GM19397 (cell line): ENCODE data around the gene GAK.

Source experiments
- ATAC-seq: cut with Tn5 transposase; IDR thresholded peaks from one replicate; pipeline ENCODE4 v1.9.1; 2021; ENCODE audit warnings: mild to moderate bottlenecking, moderate library complexity; ENCODE audit not compliant: unreplicated experiment

The GAK gene

DNA sequence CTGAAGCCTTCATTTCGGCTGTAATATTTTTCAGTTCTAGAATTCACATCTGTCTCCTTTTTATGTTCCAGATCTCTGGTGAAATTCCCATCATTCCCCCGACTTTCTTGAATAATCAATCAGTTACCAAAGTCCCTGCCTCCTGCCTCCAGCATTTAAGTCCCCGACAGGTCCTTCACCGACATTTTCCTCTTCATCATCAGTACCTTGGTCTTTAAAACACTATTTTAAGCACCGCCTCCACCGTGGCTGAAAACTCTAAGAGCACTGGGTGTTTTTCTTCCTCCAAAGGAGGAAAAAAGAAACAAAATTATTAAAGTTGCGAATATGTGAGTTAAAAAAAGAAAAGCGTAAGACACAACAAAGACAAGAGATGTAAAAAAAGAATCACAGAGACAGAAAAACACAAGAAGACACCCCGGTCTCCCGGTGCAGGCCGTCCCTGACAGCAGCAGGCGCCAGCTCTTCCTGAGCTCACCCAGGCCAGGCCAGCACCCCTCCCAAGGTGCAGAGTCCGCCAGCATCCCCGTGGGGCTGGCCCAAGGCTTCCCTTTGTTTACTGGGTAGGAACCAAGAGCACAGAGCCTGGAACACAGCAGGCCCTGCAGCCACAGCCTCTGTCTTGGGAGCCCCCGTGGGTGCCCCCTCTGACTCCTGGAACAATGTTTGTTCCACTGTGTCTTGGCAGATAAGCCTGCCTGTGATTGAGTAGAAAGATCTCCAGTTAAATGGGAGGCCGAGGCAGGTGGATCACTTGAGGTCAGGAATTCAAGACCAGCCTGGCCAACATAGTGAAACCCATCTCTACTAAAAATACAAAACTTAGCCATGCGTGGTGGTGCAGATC, 56.9 kb downstream of the GAK start:
- no peak for ATAC-seq

DNA sequence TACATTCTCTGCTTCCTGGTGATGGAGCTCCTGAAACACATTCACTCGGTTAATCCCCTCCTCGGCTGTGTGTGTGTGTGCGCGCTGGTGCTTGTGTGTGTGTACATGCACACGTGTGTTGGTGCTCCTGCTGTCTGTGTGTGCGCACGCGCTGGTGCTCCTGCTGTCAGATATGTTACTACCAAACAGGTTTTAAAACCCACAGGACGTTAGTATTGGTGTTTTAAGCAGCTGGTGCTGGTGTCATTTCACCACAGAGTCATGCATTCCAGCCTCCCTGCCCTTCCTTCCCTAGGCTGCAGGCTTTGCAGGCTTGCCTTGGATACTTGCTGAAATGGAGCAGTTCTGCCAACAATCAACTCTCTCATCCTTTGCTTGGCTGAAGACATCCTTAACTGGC, 58.1 kb downstream of the GAK start:
- no peak for ATAC-seq

DNA sequence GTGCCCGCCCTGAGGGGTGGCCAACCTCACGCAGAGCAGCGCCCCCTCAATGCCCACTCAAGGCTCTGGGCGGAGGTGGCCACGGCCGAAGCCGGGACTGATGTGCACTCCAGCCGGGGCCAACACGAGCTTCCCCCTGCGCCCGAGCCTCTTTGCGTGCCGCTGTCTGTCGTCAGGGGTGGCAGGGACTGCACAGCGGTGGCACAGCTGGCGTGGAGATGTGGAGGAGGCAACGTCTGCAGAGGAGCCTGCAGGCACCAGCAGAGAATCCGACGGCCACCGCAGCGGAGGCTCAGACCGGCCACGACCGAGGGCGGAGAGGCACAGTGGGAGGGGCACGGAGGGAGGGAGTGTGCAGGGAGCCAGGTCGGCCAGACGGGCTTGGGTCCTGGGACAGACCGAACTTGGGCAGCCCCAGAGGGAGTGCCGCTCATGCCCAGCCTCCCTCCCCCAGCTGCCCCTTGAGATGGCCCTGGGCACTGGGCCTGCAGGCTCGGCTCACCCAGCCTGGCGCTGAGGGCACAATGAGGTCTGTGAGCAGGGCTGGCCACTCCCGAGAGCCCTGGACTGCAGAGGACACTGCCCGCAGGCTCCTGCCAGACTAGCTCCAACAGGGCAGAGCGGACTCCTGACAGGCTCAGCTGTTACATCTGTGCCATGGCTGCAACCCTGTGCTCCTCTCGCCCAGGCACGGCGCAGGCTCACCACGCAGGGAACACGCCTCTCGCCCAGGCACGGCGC, 59.7 kb downstream of the GAK start:
- ATAC-seq, result no peak

DNA sequence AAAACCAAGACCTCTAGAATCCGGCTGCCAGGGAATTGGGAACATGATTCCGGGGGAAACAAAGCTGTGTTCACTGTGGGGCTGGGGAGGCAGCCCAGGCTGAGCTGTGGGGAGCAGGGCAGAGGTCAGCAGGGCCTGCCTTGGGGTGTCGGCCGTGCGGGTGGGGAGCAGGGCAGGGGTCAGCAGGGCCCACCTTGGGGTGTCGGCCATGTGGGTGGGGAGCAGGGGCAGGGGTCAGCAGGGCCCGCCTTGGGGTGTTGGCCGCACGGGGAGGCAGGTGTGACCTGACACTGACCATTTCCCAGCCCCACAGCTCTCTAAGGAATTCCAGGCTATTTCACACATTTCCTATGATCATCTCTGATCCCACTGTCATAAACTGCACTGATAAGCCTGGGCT, 60.6 kb downstream of the GAK start:
- no peak for ATAC-seq

DNA sequence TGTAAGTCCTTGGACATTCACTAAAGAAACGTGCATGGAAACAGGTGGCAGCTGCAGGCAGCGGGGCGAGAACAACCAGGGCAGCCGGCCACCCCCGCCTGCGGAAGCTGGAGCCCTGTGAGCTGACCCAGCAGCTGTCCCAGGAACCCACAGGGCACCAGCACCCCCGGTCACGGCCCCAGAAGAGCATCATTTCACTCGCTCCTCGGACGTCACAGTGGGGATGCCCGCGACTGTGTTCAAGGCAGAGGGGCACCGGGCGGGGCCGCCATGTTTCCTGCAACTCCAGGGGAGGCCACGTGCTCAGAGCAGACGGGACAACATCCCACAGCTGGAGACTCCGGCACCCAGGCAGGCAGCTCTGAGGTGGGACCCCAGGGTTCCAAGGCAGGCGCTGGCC, 61.2 kb downstream of the GAK start:
- ATAC-seq, result no peak

DNA sequence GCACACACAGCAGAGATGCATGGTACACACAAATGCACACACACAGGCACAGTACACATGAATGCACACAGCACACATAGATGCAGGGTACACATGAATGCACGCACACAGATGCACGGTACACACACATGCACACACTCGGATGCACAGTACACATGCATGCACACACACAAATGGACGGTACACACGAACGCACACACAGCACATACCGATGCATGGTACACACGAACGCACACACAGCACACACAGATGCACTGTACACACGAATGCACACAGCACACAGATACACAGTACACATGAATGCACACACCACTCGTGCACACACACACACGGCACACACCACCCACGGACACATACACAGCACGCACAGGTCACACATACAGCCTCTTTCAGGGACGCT, 62.3 kb downstream of the GAK start:
- no peak for ATAC-seq

DNA sequence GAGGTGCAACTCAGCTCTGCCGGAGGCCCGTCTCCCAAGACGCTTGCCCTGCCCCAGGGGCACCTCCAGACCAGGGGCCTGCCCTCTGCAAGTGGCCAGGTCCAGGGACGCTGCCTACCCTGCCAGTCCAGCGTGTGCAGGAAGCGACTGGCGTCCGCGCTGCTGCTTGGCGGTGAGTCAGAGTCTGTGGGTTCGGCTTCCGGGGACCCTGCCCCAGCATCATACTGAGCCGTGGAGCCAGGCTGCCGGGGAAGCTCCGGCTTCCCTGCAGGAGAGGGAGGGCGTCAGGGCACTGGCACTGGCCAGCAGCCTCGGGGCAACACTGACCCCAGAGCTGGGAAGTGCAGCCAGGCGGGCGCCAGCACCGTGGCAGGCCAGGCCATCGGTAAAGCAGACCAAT, 63.7 kb downstream of the GAK start:
- ATAC-seq, result no peak

DNA sequence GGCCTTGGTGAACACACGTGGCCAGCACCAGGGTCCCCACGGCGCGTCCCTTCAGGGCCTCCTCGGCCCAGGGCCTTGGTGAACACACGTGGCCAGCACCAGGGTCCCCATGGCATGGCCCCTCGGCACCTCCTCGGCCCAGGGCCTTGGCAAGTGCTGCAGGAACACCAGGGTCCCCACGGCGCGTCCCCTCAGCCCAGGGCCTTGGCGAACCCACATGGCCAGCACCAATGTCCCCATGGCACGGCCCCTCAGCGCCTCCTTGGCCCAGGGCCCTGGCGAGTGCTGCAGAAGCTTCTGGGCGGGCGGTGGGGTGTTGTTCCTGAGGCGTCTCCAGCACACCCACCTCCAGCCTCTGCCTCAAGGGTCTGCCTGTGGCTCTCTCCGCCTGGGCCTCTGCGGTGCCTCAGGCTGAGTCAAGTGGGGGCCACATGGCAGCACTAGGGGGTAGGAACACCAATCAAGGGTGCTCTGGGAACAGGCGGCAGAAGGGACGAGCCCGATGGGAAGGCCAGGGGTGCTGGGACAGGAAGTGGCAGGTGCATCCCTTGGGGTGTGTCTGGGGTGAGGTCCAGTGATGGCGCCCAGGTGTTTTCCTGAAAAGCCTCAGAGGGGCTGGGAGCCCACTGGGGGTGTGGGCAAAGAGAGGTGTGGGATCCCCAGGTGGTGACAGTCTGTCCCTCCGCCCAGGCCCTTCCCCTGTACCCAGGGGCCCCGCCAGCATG, 64.4 kb downstream of the GAK start:
- ATAC-seq, result no peak

DNA sequence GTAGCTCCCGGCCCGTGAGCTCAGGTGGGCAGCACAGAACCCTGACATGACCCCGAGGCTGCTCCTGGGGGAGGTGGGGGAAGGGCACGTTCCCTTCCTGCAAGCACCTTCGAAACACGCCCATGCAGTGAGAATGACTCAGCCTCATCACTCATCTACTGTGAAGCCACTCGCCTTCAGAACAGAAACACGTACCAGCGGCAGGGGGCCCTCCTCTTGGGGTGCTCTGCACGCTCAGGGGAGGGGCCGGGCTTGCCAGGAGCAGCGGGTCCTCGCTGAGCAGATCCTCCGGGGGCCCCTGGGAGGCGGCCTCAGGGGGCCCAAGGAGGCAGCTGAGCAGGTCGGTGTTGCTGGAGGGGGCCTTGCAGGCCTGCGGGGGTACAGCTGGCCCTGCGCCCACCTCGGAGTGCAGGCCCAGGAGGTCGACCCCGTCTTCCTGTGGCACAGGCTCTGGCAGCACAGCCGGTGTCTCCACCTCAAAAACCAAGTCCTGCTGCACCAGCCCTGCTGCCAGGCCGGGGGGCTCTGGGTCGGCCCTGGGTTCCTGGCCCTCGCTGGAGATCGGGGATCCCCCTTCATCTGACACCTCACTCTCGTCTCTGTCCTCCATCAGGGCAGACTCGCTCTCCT, 65.2 kb downstream of the GAK start:
- no peak for ATAC-seq

DNA sequence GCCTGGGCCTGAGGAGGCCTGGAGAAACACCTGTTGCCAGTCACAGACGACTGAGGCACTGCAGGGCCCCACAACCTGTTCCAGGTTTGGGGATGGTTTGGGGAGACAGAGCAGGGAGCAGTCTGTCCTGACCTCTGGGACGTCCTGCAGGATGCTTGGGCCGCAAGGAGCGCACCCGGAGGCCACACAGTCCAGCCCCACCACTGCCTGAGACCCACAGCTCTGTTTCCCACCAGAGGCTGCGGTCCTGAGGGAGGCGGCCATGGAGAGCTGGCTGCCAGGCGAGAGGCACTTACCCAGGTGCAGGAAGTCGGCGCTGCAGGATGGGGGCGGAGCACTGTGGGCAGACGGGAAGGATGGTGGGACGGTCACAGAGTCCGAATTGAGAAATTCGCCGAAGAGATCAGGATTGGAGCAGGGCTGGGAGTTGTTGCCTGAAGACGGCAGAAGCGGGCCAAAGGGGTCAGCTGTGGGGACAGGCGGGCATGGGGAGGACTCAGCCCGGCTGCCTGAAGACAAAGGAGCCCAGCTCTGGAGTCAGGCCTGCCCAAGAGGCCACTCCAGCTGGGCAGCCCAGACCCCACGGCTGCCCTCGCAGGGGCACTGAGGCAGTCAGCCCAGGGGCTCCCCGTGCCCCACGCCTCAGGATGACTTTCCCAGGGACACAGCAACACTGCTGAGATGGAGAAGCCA, 65.9 kb downstream of the GAK start:
- no peak for ATAC-seq

DNA sequence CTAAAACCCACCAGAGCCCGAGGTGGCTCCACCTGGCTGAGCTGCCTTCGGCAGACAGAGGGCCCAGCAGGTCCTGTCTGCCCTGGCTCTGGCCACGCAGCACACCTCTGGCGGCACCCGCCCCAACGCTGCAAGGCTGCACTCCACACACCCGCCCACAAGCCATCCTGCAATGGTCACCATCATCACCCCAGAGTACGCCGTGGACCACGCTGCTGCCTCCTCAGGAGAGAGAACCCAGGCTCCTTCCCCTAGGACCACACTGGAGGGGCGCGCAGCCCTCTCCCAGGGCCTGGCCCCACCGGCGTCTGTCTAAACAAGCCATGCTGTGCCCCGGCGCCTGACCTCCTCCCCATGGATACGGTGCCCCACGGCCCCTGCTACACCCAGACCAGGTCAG, 66.5 kb downstream of the GAK start:
- no peak for ATAC-seq

DNA sequence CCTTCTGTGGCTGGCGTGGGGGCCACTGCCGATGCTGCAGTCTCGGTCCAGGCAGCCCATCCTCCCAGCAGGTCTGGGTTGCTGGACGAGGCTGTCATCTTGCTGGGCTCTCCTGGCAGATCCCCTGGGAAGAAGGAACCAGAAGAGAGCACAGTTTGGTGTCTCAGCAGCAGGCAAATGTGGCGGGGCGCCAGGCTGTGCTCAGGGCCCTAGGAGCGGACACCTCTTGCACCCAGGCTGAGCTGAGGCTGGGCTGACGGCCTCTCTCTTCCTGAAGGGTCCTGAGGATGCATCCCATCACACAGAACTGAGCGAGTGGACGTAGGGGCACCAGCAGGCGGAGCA, 67.0 kb downstream of the GAK start:
- ATAC-seq, result no peak

DNA sequence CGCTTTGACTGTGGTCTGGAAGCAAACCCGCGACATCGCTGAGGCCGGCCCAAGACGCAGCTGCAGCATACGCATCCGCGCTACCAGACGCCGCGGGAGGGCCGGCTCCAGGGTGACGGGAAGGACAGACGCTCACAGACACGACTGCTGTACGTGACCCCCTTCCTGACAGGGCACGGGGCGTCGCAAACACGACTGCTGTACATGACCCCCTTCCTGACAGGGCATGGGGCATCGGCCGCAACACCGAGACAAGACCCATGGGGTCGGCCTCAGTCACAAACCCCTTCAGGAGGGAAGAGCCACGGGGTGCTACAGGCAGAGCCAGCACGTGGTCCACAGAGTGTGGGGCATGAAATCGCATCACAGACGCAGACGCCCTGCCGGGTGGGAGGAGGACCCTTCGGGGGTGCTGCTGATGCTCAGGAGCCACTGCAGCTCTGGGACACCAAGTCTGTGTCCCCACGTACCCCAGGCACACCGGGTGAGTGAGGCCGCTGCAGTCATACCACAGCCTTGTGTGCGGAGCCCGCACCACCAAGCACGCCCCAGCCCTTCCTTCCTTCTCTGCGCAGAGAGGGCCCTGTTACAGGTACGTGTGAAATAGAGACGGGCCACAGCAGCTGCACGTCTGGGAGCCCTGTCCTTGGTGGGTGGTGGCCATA, 67.5 kb downstream of the GAK start:
- no peak for ATAC-seq

DNA sequence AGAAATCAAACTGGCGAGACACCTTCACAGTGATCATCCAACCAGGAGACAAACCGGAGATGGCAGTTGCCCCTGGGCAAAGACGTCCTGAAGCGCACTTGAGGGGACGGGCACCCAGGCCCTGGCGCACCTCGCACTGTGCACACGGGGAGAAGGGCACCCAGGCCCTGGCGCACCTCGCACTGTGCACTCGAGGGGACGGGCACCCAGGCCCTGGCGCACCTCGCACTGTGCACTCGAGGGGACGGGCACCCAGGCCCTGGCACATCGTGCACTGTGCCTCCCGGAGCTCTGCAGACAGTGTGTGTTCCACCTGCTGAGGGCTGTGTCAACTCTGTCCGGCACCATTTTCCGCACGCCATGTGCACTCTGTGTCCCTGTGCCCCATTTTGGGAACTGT, 71.6 kb downstream of the GAK start:
- no peak for ATAC-seq

DNA sequence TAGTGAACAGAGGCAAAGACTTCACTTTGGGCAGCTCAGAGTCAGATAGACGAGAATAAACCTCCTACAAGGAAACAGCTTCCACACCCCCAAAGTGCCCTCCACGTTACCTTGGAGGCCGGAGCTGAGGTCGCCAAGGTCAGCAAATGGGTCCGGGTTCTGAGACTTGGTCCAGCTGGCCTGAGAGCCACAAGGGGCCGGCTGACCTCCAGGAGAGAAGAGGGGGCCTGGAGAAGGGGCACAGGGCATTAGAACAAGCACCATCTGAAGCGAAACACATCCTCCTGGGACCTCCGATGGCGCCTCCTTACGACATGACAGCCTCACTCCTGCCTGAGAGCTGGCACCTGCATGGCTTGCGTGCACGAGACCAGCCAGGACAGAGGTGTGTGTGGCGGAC, 72.6 kb downstream of the GAK start:
- ATAC-seq, result no peak

DNA sequence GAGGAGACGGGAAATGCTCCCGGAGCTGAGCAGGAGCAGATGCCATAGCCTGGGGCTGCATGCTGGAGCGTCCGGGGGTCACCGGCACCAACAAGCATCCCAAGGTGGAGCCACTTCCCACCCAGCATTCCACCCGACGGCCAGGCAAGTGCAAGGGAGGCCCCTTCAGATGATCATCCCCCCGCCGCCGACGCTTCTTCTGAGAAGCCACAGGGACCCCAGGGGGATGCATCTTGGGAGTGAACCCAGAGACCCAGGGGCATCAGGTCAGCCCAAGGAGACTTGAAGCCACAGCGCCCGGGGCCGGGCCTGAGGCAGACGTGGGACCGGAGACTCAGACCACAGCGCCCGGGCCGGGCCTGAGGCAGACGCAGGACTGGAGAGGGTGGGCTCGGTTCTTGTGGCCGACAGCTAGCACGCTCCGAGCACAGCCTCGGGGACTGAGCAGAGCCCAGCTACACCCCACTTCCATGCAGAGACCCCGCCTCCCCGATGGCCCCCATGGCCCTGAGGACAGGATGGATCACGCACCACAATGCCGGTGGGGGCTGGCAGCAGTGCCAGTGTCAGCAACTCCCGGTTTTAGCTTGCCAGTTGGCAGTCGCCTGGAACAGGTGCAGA, 73.2 kb downstream of the GAK start:
- ATAC-seq, result no peak

DNA sequence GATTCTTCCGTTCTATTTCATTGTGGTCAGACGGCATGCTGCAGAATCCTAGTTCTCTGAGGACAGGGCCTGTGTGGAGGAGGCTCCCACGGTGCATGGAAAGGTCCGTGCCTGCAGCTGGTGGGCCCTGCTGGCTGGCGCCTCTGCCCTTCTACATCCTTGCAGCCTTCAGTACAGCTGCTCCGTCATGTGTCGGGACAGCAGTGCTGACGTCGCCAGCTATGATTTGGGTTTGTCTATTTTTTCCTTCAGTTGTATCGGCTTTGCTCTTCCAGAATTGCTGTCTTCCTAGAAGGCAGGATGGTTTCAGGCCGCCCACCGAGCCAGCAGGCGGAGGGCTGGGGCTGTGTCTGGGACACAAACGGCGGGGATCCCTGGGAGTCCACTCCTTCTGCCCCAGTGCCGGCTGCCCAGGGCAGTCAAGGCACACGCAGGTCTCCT, 74.1 kb downstream of the GAK start:
- no peak for ATAC-seq

DNA sequence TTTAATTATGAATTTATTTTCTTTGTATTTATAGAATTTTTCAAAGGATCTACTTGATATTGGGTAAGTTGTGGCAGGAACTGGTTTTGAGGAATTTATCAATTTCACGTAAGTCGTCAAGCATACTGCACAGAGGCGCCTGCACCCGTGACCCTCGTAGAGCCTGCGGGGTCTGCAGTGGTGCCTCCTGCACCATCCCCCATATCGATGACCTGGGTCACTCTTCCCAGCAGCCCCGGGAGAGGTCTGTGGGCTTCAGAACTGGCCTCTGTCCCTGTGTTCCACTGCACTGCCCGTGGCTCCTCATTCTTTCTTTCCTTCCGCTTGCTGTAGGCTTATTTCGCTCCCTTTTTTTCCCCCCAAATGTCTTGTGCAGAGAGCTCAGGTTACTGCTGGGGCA, 74.7 kb downstream of the GAK start:
- ATAC-seq, result no peak

DNA sequence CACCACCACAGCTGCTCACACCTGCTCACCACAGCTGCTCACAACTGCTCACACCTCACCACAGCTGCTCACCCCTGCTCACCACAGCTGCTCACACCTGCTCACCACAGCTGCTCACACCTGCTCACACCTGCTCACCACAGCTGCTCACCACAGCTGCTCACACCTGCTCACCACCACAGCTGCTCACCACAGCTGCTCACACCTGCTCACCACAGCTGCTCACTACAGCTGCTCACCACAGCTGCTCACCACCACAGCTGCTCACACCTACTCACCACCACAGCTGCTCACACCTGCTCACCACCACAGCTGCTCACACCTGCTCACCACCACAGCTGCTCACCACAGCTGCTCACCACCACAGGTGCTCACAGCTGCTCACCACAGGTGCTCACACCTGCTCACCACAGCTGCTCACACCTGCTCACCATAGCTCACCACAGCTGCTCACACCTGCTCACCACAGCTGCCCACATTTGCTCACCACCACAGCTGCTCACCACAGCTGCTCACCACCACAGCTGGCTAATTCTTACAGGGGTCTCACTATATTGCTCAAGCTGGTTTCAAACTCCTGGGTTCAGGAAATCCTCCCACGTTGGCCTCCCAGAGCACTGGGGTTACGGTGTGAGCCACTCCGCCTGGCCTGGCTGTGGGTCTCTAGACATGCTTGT, 75.8 kb downstream of the GAK start:
- ATAC-seq, result no peak
